ENCODE measurements around the gene GRID1. TPM values are rescaled to one million over a fixed set of nuclear protein-coding genes. Genes with fewer than 3 reads are reported as not detected.

Gene GRID1
- total and polyA plus RNA-seq, 7 experiments from 2014 or later: not detected

DNA sequence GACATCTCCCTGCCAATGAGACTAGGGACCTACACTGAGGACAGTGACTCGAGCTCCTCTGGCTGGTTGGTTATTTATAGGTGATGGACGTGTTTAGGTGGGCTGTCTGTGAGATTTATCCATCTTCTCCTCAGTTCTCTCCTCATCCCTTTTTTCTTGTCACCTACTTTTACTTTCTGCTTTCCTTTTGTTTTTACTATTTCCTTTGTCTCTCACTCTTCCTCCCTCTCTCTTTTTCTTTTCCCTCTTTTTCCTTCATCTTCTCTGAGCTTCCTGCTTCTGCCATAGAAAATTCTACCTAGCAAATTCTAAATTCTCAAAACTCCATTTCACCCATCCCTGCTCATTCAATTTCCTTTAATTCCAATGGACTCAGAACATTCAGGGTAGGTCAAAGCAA is 478.0 kb downstream of the GRID1 start:
- ChIA-PET POLR2A (no interaction called here), CTCF (no interaction called here)
- Histone ChIP-seq H3K4me3 (ENCODE audit: low read length) (no peak overlapping the region), H3K27me3 (ENCODE audit: control insufficient read depth in 2 of 2, insufficient read depth in 2 of 2, low read length in 2 of 2) (peaks cover 0 to 1% of the 10 kb centered on the region in 2 donors), H3K27ac (ENCODE audit: low read depth, low read length) (no peak overlapping the region), H3K9me3 (ENCODE audit: control insufficient read depth in 2 of 3, low read length in 3 of 3) (no peaks in the 10 kb centered on the region), H3K4me1 (ENCODE audit: control insufficient read depth in 2 of 2, insufficient read depth in 2 of 2, low read length in 2 of 2) (no peaks in the 10 kb centered on the region), H3K36me3 (ENCODE audit: control insufficient read depth in 2 of 3, insufficient read depth in 3 of 3, low read length in 3 of 3) (no peaks in the 10 kb centered on the region)
- DNase-seq (no peak), ATAC-seq (no peak)
- H3K9me3 Mint-ChIP-seq: peaks cover 0 to 26% (median 3%) of the 10 kb centered on the region in 11 donors
- no peaks in the 10 kb centered on the region for H3K36me3 Mint-ChIP-seq
- no peak overlapping the region for H3K27ac Mint-ChIP-seq
- H3K4me1 Mint-ChIP-seq: no peaks in the 10 kb centered on the region
- intact Hi-C loops (cut with micrococcal nuclease): no loop called here
- peaks cover 4 to 34% (median 30%) of the 10 kb centered on the region in 5 donors for H3K27me3 Mint-ChIP-seq
- H3K4me3 Mint-ChIP-seq: no peak overlapping the region

- Mint-ChIP-seq H3K9me3 (peaks cover 0 to 26% (median 4%) of the 10 kb centered on the region in 11 donors), H3K36me3 (no peaks in the 10 kb centered on the region), H3K27me3 (peaks cover 4 to 34% (median 30%) of the 10 kb centered on the region in 5 donors), H3K4me3 (no peak overlapping the region), H3K27ac (no peak overlapping the region), H3K4me1 (no peaks in the 10 kb centered on the region)
- DNase-seq (no peak), ATAC-seq (no peak)
- Histone ChIP-seq H3K36me3 (ENCODE audit: control insufficient read depth in 2 of 3, insufficient read depth in 3 of 3, low read length in 3 of 3) (no peaks in the 10 kb centered on the region), H3K27ac (ENCODE audit: low read depth, low read length) (no peak overlapping the region), H3K4me3 (ENCODE audit: low read length) (no peak overlapping the region), H3K27me3 (ENCODE audit: control insufficient read depth in 2 of 2, insufficient read depth in 2 of 2, low read length in 2 of 2) (peaks cover 0 to 3% of the 10 kb centered on the region in 2 donors), H3K9me3 (ENCODE audit: control insufficient read depth in 2 of 3, low read length in 3 of 3) (no peaks in the 10 kb centered on the region), H3K4me1 (ENCODE audit: control insufficient read depth in 2 of 2, insufficient read depth in 2 of 2, low read length in 2 of 2) (no peaks in the 10 kb centered on the region)
- POLR2A ChIA-PET: no interaction called here
- CTCF ChIA-PET: no interaction called here
- intact Hi-C loops (cut with micrococcal nuclease): no loop called here
Measured at GRCh38 chr10:85888004-85888403, 478.6 kb downstream of the GRID1 start.

DNA sequence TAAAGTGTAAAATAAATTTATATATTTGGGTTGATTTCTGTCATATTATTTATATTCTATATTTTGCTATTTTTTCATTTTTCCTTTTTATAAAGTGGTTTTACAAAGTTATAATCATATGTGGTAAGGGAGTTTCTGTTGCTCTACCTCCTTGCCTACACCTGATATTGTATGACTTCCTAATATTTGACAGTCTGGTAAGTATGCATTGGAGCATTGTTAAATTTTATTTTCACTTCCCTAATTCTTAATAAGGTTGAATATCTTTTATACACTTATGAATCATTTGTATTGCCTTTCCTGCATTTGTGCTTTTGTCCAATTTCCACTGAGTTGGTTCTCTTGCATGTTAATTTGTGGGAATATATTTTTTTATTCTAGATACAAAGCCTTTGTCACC is 492.4 kb downstream of the GRID1 start:
- ChIA-PET POLR2A (no interaction called here), CTCF (interaction anchor here (0.6 kb wide), 1 partner anchor 45 kb away, joined by 3 read pairs; no protein-coding TSS in a partner anchor)
- H3K27ac Mint-ChIP-seq: no peak overlapping the region
- H3K27ac ChIP-seq (ENCODE audit: low read depth, low read length): no peak overlapping the region
- H3K9me3 Mint-ChIP-seq: peaks cover 0 to 5% (median 2%) of the 10 kb centered on the region in 11 donors
- H3K36me3 Mint-ChIP-seq: no peaks in the 10 kb centered on the region
- no peaks in the 10 kb centered on the region for H3K9me3 ChIP-seq (ENCODE audit: control insufficient read depth in 2 of 3, low read length in 3 of 3)
- intact Hi-C loops (cut with micrococcal nuclease): no loop called here
- no peaks in the 10 kb centered on the region for H3K4me1 Mint-ChIP-seq
- ATAC-seq: no peak
- H3K4me3 Mint-ChIP-seq: no peak overlapping the region
- no peaks in the 10 kb centered on the region for H3K27me3 ChIP-seq (ENCODE audit: control insufficient read depth in 2 of 2, insufficient read depth in 2 of 2, low read length in 2 of 2)
- no peaks in the 10 kb centered on the region for H3K36me3 ChIP-seq (ENCODE audit: control insufficient read depth in 2 of 3, insufficient read depth in 3 of 3, low read length in 3 of 3)
- no peak for DNase-seq
- H3K4me1 ChIP-seq (ENCODE audit: control insufficient read depth in 2 of 2, insufficient read depth in 2 of 2, low read length in 2 of 2): no peaks in the 10 kb centered on the region
- no peak overlapping the region for H3K4me3 ChIP-seq (ENCODE audit: low read length)
- peaks cover 0 to 17% (median 9%) of the 10 kb centered on the region in 5 donors for H3K27me3 Mint-ChIP-seq

DNA sequence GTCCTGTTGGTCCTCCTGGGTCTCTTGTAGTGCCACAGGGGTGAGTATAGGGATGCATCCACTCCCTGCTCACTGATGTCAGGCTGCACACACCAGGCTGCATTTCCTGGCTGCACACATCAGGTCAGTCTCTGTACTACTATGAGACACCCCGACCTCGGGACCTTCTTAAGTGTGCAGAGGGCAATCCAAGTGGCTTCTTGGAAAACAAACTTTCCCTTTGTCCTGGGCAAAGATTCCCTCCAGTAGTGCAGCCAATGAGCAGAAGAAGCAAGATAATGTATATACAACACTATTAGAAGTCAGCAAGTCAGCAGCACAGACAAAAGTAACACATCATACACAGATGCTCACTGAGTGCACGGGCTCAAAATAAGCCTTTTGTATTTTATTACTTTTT is 493.5 kb downstream of the GRID1 start:
- POLR2A ChIA-PET: no interaction called here
- H3K4me1 Mint-ChIP-seq: no peaks in the 10 kb centered on the region
- DNase-seq: no peak

GRCh38 chr10:85868627-85869499 is 497.7 kb downstream of the GRID1 start:
- ChIA-PET CTCF (no interaction called here), POLR2A (no interaction called here)
- Histone ChIP-seq H3K9me3 (ENCODE audit: control insufficient read depth in 2 of 3, low read length in 3 of 3) (no peaks in the 10 kb centered on the region), H3K36me3 (ENCODE audit: control insufficient read depth in 2 of 3, insufficient read depth in 3 of 3, low read length in 3 of 3) (no peaks in the 10 kb centered on the region), H3K27ac (ENCODE audit: low read depth, low read length) (no peak overlapping the region), H3K4me1 (ENCODE audit: control insufficient read depth in 2 of 2, insufficient read depth in 2 of 2, low read length in 2 of 2) (no peaks in the 10 kb centered on the region), H3K4me3 (ENCODE audit: low read length) (no peak overlapping the region), H3K27me3 (ENCODE audit: control insufficient read depth in 2 of 2, insufficient read depth in 2 of 2, low read length in 2 of 2) (no peaks in the 10 kb centered on the region)
- Mint-ChIP-seq H3K36me3 (no peaks in the 10 kb centered on the region), H3K4me3 (no peak overlapping the region), H3K27me3 (peaks cover 0 to 5% (median 0%) of the 10 kb centered on the region in 5 donors), H3K27ac (no peak overlapping the region), H3K4me1 (no peaks in the 10 kb centered on the region), H3K9me3 (peaks cover 0 to 1% (median 0%) of the 10 kb centered on the region in 11 donors)
- intact Hi-C loops (cut with micrococcal nuclease): no loop called here
- ATAC-seq: no peak
- no peak for DNase-seq

More for the DNA sequence above, 493.5 kb downstream of the GRID1 start:
- intact Hi-C loops (cut with micrococcal nuclease): no loop called here
- Histone ChIP-seq H3K4me1 (ENCODE audit: control insufficient read depth in 2 of 2, insufficient read depth in 2 of 2, low read length in 2 of 2) (no peaks in the 10 kb centered on the region), H3K27ac (ENCODE audit: low read depth, low read length) (no peak overlapping the region), H3K36me3 (ENCODE audit: control insufficient read depth in 2 of 3, insufficient read depth in 3 of 3, low read length in 3 of 3) (no peaks in the 10 kb centered on the region), H3K27me3 (ENCODE audit: control insufficient read depth in 2 of 2, insufficient read depth in 2 of 2, low read length in 2 of 2) (no peaks in the 10 kb centered on the region), H3K9me3 (ENCODE audit: control insufficient read depth in 2 of 3, low read length in 3 of 3) (no peaks in the 10 kb centered on the region), H3K4me3 (ENCODE audit: low read length) (no peak overlapping the region)
- no peak overlapping the region for H3K4me3 Mint-ChIP-seq
- H3K27me3 Mint-ChIP-seq: peaks cover 0 to 17% (median 9%) of the 10 kb centered on the region in 5 donors
- ATAC-seq: no peak
- CTCF ChIA-PET: no interaction called here
- H3K27ac Mint-ChIP-seq: no peak overlapping the region
- peaks cover 0 to 5% (median 1%) of the 10 kb centered on the region in 11 donors for H3K9me3 Mint-ChIP-seq
- no peaks in the 10 kb centered on the region for H3K36me3 Mint-ChIP-seq

DNA sequence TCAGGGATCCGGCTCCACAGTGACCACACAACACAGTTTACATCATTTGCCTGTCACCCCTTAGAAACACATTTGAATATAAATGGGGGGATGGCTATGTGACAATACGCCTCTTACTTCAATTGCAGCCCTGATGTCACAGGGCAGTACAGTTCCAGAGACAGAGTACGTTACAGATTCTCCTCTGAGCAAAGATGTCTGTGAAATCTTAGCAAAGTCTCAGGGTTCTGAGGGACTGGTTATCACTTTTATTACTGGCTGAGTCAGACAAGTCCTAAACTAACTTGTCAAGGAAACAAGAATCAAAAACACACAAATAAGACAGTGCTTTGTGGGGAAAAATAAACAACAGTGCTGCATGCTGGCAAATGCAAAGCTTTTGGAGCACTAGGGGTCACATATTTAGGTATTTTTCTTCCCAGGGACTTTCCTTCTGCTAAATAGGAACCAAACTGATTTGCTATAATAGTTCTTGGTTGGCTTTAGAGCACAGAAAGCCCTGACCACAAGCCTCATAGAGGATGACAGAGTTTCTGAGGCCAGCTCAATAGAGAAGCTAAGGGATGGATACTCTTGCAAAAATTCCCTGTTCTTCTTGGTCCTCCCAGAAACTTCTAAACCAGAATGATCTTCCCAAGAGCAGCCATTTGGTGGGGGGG is 501.6 kb downstream of the GRID1 start:
- CTCF ChIA-PET: no interaction called here
- no peaks in the 10 kb centered on the region for H3K36me3 ChIP-seq (ENCODE audit: control insufficient read depth in 2 of 3, insufficient read depth in 3 of 3, low read length in 3 of 3)
- no peak overlapping the region for H3K27ac Mint-ChIP-seq
- peaks cover 0 to 25% (median 7%) of the 10 kb centered on the region in 5 donors for H3K27me3 Mint-ChIP-seq
- H3K9me3 Mint-ChIP-seq: no peaks in the 10 kb centered on the region
- intact Hi-C loops (cut with micrococcal nuclease): no loop called here
- no peak overlapping the region for H3K4me3 ChIP-seq (ENCODE audit: low read length)
- no peaks in the 10 kb centered on the region for H3K4me1 Mint-ChIP-seq
- H3K27ac ChIP-seq (ENCODE audit: low read depth, low read length): no peak overlapping the region
- DNase-seq: no peak
- no peaks in the 10 kb centered on the region for H3K4me1 ChIP-seq (ENCODE audit: control insufficient read depth in 2 of 2, insufficient read depth in 2 of 2, low read length in 2 of 2)
- no peak for ATAC-seq
- H3K27me3 ChIP-seq (ENCODE audit: control insufficient read depth in 2 of 2, insufficient read depth in 2 of 2, low read length in 2 of 2): no peaks in the 10 kb centered on the region
- POLR2A ChIA-PET: no interaction called here
- no peaks in the 10 kb centered on the region for H3K9me3 ChIP-seq (ENCODE audit: control insufficient read depth in 2 of 3, low read length in 3 of 3)
- no peak overlapping the region for H3K4me3 Mint-ChIP-seq
- no peaks in the 10 kb centered on the region for H3K36me3 Mint-ChIP-seq
